HCT116 (cell line): ENCODE data around the gene CNN2. TPM values are rescaled to one million over a fixed set of nuclear protein-coding genes. Genes with fewer than 3 reads are reported as not detected.

Experiments used
- ATAC-seq: fragments of 200-7000 bp; cut with Tn5 transposase; 2 replicates; pipeline ENCODE4 v1.9.1; 2020; ENCODE audit warnings: mild to moderate bottlenecking, moderate library complexity
- BruUV-seq: library from RNA; stranded (reverse); fragments of 400-500 nt; replicated peaks from 2 replicates; lab custom pipeline; 2021; lab: Mats Ljungman, UMichigan
- CTCF ChIA-PET: fragments of 300-600 bp; sonication (Branson Sonifier 250); formaldehyde crosslinking; loops from one replicate; lab custom pipeline; 2021; ENCODE audit warnings: antibody characterized with exemption; lab: Charles Lee
- POLR2A ChIA-PET: fragments of 300-600, 350-600 bp; sonication (Branson Sonifier 250); formaldehyde crosslinking; loops from one replicate; lab custom pipeline; 2021; ENCODE audit warnings: antibody characterized with exemption; lab: Charles Lee
- RAD21 ChIA-PET, 2 experiments: fragments of 300-600 bp; sonication (Branson Sonifier 250); formaldehyde crosslinking; loops; one replicate each; lab custom pipeline; 2023; ENCODE audit warnings: low total read pairs in 2 of 2; ENCODE audit not compliant: uncharacterized antibody in 2 of 2, unreplicated experiment in 2 of 2, low non-redundant PET in 1 of 2; lab: Charles Lee
- DNase-seq: peaks from one replicate; pipeline ENCODE4 v3.0.0-alpha.2; 2010; ENCODE audit warnings: low read depth, low spot score
- H2AFZ ChIP-seq: fragments of 200-600 bp; shearing (Covaris generic), sonication (generic); 2 replicates; pipeline ENCODE4 v1.6.1; 2017; ENCODE audit warnings: low read depth, mixed run types, mixed read lengths, antibody characterized with exemption, low read length; ENCODE audit not compliant: poor library complexity, severe bottlenecking
- H3K27ac ChIP-seq: 2 replicates; pipeline ENCODE4 v1.5.1; 2012; ENCODE audit warnings: low read depth, low read length
- H3K27me3 ChIP-seq: fragments of 200-600 bp; sonication (generic); 2 replicates; pipeline ENCODE4 v1.6.1; 2016; ENCODE audit warnings: mixed run types, low read length, mixed read lengths; ENCODE audit not compliant: insufficient read depth
- H3K36me3 ChIP-seq, 2 experiments: fragments of 200-500 bp in 1 of 2; fragments of 200-600 bp in 1 of 2; sonication (Bioruptor generic) in 1 of 2; sonication (generic) in 1 of 2; 2 replicates each; pipeline versions ENCODE4 v1.5.1 to v1.6.1; 2014 to 2016; ENCODE audit warnings: low read length in 2 of 2, inconsistent platforms in 1 of 2, mixed read lengths in 1 of 2, mixed run types in 1 of 2; ENCODE audit not compliant: insufficient read depth in 2 of 2, control insufficient read depth in 1 of 2
- H3K4me1 ChIP-seq, 2 experiments: fragments of 200-600 bp in 1 of 2; sonication (generic) in 1 of 2; 2 replicates each; pipeline versions ENCODE4 v1.5.1 to v1.6.1; 2012 to 2017; ENCODE audit warnings: low read length in 2 of 2, inconsistent platforms in 1 of 2, mild to moderate bottlenecking in 1 of 2, mixed read lengths in 1 of 2, mixed run types in 1 of 2, moderate library complexity in 1 of 2; ENCODE audit not compliant: insufficient read depth in 2 of 2, control insufficient read depth in 1 of 2
- H3K4me2 ChIP-seq: fragments of 200-600 bp; sonication (generic); 2 replicates; pipeline ENCODE4 v1.6.1; 2017; ENCODE audit warnings: mixed run types, low read length, mixed read lengths
- H3K4me3 ChIP-seq, 2 experiments: fragments of 200-600 bp in 1 of 2; sonication (generic) in 1 of 2; replicated peaks in 1 of 2; 2 replicates each; pipeline ENCODE4 v1.5.1; 2011 to 2016; ENCODE audit warnings: low read length in 2 of 2, control low read depth in 1 of 2, low read depth in 1 of 2, mild to moderate bottlenecking in 1 of 2, mixed read lengths in 1 of 2, mixed run types in 1 of 2
- H3K79me2 ChIP-seq: fragments of 200-600 bp; sonication (generic); 2 replicates; pipeline ENCODE4 v1.6.1; 2017; ENCODE audit warnings: mild to moderate bottlenecking, mixed run types, low read length, moderate library complexity, mixed read lengths; ENCODE audit not compliant: insufficient read depth
- H3K9ac ChIP-seq: fragments of 200-600 bp; sonication (generic); 2 replicates; pipeline ENCODE4 v1.6.1; 2016; ENCODE audit warnings: low read length, mixed read lengths
- H3K9me2 ChIP-seq: fragments of 200-600 bp; sonication (generic), shearing (Covaris generic); 2 replicates; pipeline ENCODE4 v1.6.1; 2017; ENCODE audit warnings: mixed run types, mild to moderate bottlenecking, moderate library complexity; ENCODE audit not compliant: insufficient read depth
- H3K9me3 ChIP-seq, 2 experiments: fragments of 200-500 bp in 1 of 2; fragments of 200-600 bp in 1 of 2; sonication (Bioruptor generic) in 1 of 2; sonication (generic) in 1 of 2; 2 replicates each; pipeline ENCODE4 v1.6.1; 2014 to 2017; ENCODE audit warnings: low read length in 2 of 2, mixed read lengths in 2 of 2, inconsistent platforms in 1 of 2, low read depth in 1 of 2, mild to moderate bottlenecking in 1 of 2, mixed run types in 1 of 2, moderate library complexity in 1 of 2; ENCODE audit not compliant: control insufficient read depth in 1 of 2, insufficient read depth in 1 of 2
- H4K20me1 ChIP-seq: fragments of 200-600 bp; sonication (generic), shearing (Covaris generic); 2 replicates; pipeline ENCODE4 v1.6.1; 2017; ENCODE audit warnings: mixed run types, mild to moderate bottlenecking, moderate library complexity; ENCODE audit not compliant: insufficient read depth
- ATF3 ChIP-seq: IDR thresholded peaks from 2 replicates; pipeline ENCODE4 v1.6.1; 2012
- CEBPB ChIP-seq: IDR thresholded peaks from 2 replicates; pipeline ENCODE4 v1.6.1; 2012; ENCODE audit warnings: low read depth
- EZH2 ChIP-seq: fragments of 200-600 bp; sonication (generic); IDR thresholded peaks from 2 replicates; pipeline ENCODE4 v1.6.1; 2017; ENCODE audit warnings: antibody characterized with exemption, mixed run types
- EZH2phosphoT487 ChIP-seq: fragments of 200-600 bp; IDR thresholded peaks from 2 replicates; pipeline ENCODE4 v1.6.1; 2018; ENCODE audit warnings: antibody characterized with exemption, borderline replicate concordance
- POLR2AphosphoS5 ChIP-seq: IDR thresholded peaks from 2 replicates; pipeline ENCODE4 v1.6.1; 2011; ENCODE audit warnings: mild to moderate bottlenecking, low read depth, low read length, moderate library complexity
- SP1 ChIP-seq: IDR thresholded peaks from 2 replicates; pipeline ENCODE4 v1.6.1; 2012; ENCODE audit warnings: low read depth
- TCF7L2 ChIP-seq: IDR thresholded peaks from 2 replicates; pipeline ENCODE4 v1.7.0; 2011; ENCODE audit warnings: borderline replicate concordance, inconsistent platforms; ENCODE audit not compliant: insufficient read depth, insufficient read length; ENCODE audit errors: extremely low read depth
- ZNF274 ChIP-seq: fragments of 200-500 bp; sonication (Bioruptor generic); IDR thresholded peaks from 2 replicates; pipeline ENCODE4 v1.6.1; 2014; ENCODE audit warnings: mild to moderate bottlenecking, low read depth, low read length, inconsistent platforms
- intact Hi-C: fragments of 100-400 bp; cut with micrococcal nuclease; formaldehyde crosslinking; loops from 2 replicates; pipeline ENCODE4 v1.10.0; 2022
- total RNA-seq: library from RNA; stranded (reverse); gene quantifications from one replicate; pipeline ENCODE4 v1.2.1, GENCODE V29; 2021; ENCODE audit not compliant: unreplicated experiment

Gene CNN2
- total RNA-seq, 1 experiment from 2014 or later = 212 TPM

GRCh38 chr19:1028062-1028926 lies 1.9 kb downstream of the CNN2 start:
- Histone ChIP-seq H3K27me3 (no peaks in the 10 kb centered on the region), H4K20me1 (no peaks in the 10 kb centered on the region), H3K4me1 (peaks cover 24 to 32% of the 10 kb centered on the region in 2 experiments), H3K4me2 (peak overlapping the region; percentile 96), H3K9ac (peak overlapping the region; percentile 98), H3K9me3 (no peaks in the 10 kb centered on the region), H3K79me2 (peaks cover 55% of the 10 kb centered on the region), H3K27ac (peak overlapping the region; percentile 99), H3K36me3 (peaks cover 20% of the 10 kb centered on the region in 2 experiments; a peak in 3 of 4 replicates), H2AFZ (no peak overlapping the region), H3K9me2 (no peaks in the 10 kb centered on the region), H3K4me3 (peak overlapping the region; percentile 95 to 99)
- DNase-seq = peak; percentile 52
- RAD21 ChIA-PET = interaction anchor here (0.6 to 0.7 kb wide), 3 partner anchors 20 to 463 kb away, joined by 3 to 5 read pairs (median 3); partner anchors contain the start of gene REEP6 (in 1 of the 2)
- CTCF ChIA-PET = interaction anchor here (1.4 to 2.9 kb wide), 3 partner anchors 12 to 36 kb away, joined by 3 to 9 read pairs (median 7); partner anchors contain the start of gene ABCA7
- peak; percentile 67 for ATAC-seq
- BruUV-seq = no TSS peak
- TF ChIP-seq SP1 (peak; percentile 37; the same call in 1 of the 2 replicates), EZH2 (no peak), ATF3 (no peak), POLR2AphosphoS5 (peak; percentile 69), TCF7L2 (peak; percentile 97), ZNF274 (no peak), EZH2phosphoT487 (no peak), CEBPB (no peak)
- intact Hi-C loops = loop anchor here (5.0 to 10.0 kb wide), 2 partner anchors 74 to 217 kb away; partner anchors contain the start of genes ATP5F1D, GPX4 and MIDN
- POLR2A ChIA-PET = interaction anchor here (0.8 to 7.3 kb wide), 5 partner anchors 12 to 241 kb away, joined by 3 to 85 read pairs (median 6); partner anchors contain the start of genes ABCA7 and CIRBP
